A204.1 (cell line): ENCODE data around the gene EXOC7.
"Not testable (repeated sequence)": the region's sequence is repeated elsewhere in the genome, so short reads cannot be mapped to it uniquely, and the experiment has no call there.

Experiments used
- FAIRE-seq: peaks from 2 replicates; lab custom pipeline; 2012; peaks lifted over from hg19 to GRCh38; lab: Jason Lieb, UNC

EXOC7 gene

DNA sequence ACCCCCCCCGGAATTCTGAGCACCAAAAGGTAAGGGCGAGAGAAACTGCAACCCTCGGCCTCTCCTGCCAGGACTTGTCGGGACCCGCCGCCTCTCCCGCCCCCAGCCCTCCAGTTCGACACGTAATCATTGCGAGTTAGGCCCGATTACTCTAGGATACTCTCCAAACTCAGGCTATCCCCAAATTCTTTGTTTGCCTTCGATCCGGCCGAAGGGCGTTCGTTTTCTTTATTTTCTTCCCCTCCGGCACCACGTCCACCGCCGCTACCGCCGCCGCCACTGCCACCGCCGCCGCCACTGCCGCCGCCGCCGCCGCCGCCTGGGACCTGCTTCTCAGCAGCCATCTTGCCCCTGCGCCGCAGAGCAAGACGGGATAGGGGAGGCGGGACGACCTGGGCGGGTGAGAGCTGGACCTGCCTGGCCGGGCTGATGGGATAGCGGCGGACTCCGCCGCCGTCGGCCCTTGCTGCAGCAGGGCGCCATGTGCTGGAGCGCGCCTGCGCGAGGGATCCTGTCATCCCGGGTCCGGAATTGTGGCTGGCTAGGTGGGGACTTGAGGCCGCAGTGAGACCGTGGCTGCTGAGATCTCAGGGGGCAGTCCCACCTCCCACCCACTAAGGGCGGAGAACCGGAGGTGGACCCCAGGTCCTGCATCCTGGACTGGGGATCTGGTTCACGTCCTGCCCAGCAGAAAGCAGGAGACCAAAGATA is 31.3 kb downstream of the EXOC7 start, which contains the start of gene SRP68:
Gene SRP68 (minus strand): TSS at position 370 of the 711 bp plus-strand sequence. CDS start 26 bp downstream, at position 344.
- peak; percentile 11 for FAIRE-seq

DNA sequence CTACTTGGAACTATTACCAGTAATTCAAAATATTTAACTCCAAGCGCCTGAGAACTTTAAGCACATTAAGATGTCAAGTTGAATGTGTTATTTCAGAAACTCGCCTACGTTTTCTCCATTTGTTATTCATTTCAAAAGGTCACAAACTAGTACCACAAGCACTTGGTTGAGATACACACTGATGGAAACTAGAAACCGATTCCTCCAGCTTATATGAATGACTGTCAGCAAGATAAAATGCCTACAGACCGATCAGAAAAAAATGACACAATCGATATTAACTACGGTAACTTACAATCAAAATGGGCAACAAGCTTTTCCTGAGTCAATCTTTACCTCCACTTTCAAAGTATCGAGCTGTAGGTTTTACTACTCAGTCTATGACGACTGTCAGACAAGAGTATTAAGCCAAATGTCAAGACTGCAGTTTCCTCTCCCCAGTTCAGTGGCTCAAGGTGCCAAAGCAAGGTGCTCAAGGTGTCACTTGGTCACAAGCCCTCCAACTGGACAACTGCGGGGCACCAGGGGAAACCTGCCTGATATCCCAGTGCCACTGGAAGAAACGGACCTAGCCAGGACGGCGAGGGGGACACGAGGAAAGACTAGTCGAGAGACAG is 31.9 kb downstream of the EXOC7 start:
- FAIRE-seq, result no peak

- no peak for FAIRE-seq
These were observed 37.8 kb downstream of the EXOC7 start for GRCh38 chr17:76065775-76066174.

GRCh38 chr17:76063875-76064546 is 39.6 kb downstream of the EXOC7 start:
- no peak for FAIRE-seq

- not testable (repeated sequence) for FAIRE-seq
These were observed 45.3 kb downstream of the EXOC7 start for GRCh38 chr17:76058264-76058663.

DNA sequence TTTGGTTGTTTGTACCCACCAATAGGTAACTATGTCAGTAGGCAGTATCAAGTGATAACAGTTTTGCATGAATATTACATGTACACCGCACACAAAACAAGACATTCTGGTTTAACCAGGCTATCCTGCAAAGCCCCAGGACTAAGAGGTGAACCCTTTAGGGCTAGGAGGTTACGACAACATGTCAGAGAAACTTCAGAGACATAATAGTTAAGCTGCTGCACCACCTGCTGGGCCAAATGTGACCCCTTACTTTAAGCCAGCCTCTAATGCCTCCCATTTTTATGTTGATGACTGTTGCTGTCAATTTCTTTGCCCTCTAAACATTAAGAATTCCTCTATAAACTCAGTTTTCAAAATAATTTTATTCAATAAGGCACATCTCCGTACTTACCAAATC is 46.7 kb downstream of the EXOC7 start:
- no peak for FAIRE-seq

DNA sequence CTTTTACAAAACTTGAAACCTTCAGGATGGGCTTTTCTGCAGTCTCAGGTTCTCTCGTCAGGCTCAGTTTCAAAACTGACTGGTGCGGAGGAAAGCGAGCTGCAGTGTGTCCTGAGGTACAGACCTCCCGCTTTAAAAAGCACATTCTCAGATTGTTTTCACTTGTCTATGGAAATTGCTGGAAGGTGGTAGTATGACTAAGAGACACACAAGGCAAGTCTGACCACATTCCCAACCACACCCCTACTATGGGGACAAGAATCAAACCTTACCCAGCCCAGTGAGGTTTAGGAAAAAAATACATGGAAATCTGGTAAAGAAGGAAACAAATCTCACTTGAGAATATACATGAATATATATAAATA is 49.5 kb downstream of the EXOC7 start:
- FAIRE-seq, result no peak

- FAIRE-seq, result no peak
These were observed 50.1 kb downstream of the EXOC7 start for GRCh38 chr17:76053246-76054111.

GRCh38 chr17:76051561-76051960 is 52.0 kb downstream of the EXOC7 start:
- FAIRE-seq, result no peak

DNA sequence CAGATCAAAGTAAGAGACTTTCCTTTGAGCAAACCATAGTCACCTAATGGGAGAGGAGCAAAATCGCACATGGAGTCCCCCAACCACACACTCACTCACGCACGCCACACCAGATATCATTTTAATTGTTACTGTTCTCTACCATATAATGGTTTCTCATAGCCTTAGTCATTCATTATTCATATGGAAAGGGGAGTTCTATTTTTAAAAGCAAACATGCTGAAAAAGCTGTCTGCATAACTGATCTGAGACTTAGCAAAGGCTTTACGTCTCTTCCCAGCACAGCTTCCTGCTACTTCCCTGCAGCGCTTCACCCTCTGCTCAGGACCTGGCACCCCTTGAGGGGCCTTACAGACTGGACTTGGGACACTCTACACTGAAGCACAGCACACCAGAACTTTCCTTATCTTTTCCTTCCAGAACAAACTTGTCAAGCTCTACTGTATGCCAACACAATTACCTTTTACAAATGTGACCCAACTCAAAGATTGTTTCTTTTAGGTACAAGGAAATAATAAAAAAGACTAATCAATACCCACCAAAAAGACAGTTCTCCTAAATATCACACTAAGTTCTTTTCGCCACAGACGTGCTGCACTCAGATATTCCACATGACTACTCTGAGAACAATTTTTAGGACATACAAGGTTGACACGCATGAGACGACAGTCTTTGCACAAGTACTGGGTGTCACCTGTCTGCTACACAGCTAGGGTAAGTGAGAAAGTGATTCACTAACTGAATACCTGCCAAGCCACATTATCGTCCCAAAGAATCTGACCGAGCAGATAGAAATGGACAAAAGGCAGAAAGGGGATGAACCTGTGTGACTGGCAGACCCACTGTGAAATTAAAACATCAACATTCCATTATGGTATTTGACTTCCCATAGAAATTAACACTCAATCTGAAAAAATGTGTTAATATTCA is 52.8 kb downstream of the EXOC7 start:
- no peak for FAIRE-seq

- FAIRE-seq, result no peak
These were observed 53.6 kb downstream of the EXOC7 start for GRCh38 chr17:76049836-76050537.

GRCh38 chr17:76049239-76049638 is 54.3 kb downstream of the EXOC7 start:
- FAIRE-seq, result no peak

DNA sequence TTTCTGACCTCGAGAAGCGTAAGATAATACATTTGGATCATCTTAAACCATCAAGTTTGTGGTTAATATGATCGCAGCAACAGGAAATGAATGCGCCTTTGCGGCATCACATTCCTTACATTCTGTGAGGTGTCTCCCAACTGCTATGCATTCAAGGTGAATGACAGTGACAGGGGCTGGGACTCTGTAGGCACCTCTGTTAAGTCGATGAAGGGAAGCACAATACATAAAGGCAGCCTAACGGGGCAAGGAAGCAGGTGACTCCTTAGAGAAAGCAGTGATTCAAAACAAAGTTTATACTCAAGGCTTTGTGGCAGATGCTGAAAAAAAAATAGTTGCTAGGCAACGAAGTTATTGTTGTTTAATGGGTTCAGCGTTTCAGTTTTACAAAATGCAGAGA is 54.9 kb downstream of the EXOC7 start:
- no peak for FAIRE-seq

DNA sequence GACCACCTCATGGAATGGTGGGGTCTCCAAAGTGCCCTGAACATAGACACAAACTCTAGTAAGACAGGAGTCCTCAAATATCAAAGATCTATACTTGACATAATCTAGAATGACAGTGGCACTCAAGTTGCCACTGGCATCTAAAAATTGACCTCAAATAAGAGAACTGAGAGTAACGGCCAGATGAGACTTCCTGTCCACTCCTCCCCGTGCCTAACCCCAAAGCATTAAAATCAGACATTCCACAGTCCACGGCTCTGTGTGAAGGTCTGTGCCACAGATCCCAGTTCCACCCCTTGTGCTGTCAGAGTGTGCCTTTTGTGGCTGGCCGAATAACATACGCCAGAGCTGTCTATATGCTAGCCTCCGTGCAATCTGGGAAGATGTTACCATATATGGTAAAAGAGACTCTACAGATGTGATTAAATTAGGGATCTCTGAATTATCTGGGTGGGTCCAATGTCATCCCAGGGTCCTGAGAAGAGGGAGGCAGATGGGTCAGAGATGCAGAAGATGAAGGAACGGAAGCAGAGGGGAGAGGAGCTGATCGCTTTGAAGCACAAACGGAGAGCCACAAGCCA is 55.5 kb downstream of the EXOC7 start:
- no peak for FAIRE-seq

GRCh38 chr17:76046064-76046463 is 57.5 kb downstream of the EXOC7 start:
- FAIRE-seq, result no peak

DNA sequence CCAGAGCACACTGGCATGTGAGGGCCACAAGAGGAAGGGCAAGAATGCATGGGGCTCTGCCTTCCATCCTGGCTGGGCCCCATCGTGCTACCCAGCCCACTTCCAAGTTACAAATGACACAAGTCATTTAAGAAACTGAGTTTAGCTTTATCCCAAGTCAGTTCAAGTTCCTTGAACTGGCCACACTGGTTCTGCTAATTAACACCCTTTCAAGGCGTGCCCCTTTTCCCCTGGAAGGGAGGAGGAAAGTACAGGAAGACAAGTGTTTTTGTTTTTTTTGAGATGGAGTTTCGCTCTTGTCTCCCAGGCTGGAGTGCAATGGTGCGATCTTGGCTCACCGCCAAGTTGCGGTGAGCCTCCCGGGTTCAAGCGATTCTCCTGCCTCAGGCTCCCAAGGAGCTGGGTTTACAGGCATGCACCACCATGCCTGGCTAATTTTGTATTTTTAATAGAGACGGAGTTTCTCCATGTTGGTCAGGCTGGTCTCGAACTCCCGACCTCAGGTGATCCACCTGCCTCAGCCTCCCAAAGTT is 59.0 kb downstream of the EXOC7 start:
- FAIRE-seq, result not testable (repeated sequence)

DNA sequence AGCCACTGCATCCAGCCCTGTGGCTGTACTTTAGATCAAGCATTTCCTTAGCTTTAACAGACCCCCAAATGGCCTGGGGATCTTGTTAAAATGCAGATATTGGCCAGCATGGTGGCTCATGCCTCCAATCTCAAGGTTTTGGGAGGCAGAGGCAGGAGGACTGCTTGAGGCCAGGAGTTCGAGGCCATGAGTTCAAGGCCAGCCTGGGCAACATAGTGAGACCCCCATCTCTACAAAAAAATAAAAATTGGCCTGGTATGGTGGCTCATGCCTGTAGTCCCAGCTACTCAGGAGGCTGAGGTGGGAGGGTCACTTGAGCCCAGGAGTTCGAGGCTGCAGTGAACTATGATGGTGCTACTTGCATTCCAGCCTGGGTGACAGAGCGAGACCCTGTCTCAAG is 60.7 kb downstream of the EXOC7 start:
- FAIRE-seq, result not testable (repeated sequence)

DNA sequence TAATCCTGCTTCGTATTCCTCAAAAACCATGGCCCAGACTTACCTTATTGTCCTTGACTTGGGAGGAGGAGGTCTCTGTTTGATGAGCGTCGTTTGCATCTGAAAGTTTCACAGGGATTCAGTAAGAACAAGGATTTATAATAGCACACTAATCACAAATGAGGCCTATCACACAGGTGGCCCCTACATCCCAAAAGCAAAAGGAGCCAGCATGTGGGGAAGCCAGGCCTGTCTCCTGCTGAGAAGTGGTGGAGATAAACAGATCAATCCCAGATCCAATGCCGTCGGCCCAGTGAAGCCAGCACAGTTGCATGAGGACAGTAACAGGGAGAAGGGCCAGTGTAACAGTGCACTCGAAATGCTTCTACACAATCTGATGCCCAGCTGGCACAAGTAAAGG is 63.2 kb downstream of the EXOC7 start:
- no peak for FAIRE-seq

DNA sequence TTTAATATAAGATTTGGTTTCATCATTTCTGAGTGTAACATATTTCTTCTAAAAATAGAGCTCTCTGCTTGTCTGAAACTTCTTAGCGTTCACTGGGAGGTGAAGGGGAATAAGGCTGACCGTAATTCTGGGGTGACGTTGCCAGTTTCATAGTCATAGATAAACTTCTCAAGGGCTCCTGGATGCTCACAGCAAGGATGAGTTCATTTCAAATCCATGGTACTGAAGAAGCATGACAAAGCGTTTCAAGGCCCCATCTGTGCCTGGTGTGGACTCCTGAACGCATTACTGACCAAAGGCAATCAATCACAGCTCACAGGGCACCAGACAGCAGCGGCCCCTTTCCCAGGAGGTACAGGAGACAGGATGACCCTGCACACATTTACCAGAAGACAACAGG is 64.5 kb downstream of the EXOC7 start:
- no peak for FAIRE-seq

- FAIRE-seq, result no peak
These were observed 65.5 kb downstream of the EXOC7 start for GRCh38 chr17:76038050-76038449.
